Effector CD4-positive, alpha-beta T cell (primary cell): ENCODE results near the gene PTPRM.

Experiments
- DNase-seq: peaks from one replicate; pipeline ENCODE4 v3.0.0-alpha.2; 2020

The PTPRM gene

DNA sequence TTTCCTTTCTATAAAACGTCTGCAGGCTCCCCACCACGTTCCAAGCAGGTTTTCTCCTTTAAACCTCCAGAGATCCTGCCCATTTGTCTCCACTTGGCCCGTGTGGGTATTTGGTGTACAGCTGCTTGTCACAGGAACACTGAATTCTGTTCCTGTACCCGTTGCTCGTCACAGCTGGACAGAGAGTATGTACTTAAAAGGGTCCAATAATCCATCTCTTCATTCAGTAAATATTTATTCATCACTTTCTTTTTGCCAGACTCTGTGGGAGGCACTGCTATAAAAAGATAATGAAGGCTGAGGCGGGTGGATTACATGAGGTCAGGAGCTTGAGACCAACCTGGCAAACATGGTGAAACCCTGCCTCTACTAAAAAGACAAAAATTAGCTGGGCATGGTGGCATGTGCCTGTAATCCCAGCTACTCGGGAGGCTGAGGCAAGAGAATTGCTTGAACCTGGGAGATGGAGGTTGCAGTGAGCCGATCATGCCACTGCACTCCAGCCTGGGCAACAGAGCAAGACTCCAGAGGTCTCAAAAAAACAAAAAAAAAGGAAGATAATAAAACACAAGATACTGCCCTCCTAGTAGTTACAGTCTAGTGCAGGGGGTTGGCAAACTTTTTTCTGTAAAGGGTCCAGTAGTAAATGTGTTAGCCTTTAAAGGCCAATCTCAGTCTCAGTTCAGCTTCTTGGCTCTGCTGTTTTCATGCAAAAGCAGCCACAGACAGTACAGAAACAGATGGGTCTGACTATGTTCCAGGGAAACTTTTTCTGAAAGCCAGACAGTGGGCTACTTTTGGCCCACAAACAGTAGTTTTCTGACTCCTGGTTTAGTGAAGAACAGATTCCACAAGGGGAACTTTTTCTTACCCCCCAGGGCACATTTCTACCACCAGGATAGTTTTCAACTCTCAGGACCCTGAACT lies 732.2 kb downstream of the PTPRM start:
- no peak for DNase-seq

DNA sequence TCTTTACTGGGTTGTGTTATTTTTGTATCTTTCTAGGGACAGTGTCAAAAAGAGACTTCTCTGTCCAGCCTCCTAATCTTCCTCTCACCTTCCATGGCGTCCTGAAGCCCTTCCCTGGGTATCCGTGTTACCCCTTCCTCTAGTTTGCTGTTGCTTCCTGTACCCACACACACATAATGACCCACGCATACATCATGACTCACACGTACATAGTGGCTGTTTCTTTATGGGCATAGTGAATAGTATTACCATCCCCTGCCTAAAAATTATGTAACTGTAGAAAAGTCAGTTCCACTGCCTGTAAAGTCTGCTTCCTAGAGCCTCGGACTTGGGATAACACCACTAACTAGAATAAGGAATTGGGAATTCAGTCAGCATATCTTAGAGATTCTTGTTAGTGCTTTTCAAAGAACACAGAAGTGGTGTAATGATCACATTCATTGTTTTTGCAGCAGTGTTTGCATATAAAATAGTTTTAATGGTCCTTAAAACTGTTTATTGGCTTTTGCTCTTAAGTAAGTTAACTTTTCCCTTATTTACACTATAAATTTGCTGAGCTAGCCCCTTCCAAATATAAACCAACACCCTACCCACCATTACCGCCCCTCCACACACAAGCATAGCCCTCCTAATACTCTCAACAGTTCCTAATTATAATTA lies 733.8 kb downstream of the PTPRM start:
- DNase-seq, result no peak

DNA sequence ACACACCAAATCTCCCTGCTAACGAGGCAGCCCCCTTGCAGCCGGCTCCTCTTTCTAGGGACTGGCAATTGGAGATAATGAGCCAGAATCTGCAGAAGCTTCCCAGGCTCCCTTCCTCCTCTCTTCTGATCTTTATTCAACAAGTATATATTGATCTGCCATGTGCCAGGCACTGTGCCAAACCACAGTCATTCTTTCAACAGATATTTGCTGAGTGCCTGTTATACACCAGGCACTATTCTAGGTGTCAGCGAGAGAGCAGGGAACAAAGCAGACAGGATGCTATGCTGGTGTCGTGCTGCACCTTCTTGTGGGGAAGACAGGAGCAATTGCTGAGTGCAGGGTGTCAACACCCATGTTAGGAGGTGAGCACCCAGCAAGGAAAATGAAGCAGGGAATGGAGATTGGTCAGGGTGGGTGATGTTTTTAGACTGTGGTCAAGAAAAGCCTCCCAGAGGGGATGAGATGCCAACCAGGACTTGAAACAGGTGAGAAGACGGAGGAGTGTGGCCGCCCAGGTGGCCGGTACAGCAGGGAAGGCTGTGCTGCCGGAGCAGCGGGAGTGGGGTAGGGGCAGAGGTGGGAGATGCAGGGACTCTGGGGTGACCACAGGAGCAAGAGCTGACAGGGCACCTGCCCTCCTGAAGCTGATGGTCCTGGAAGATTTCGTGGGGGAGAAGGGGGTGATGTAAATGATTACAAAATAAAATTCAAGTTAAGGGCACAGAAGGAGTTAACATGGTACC lies 734.5 kb downstream of the PTPRM start:
- DNase-seq, result no peak

DNA sequence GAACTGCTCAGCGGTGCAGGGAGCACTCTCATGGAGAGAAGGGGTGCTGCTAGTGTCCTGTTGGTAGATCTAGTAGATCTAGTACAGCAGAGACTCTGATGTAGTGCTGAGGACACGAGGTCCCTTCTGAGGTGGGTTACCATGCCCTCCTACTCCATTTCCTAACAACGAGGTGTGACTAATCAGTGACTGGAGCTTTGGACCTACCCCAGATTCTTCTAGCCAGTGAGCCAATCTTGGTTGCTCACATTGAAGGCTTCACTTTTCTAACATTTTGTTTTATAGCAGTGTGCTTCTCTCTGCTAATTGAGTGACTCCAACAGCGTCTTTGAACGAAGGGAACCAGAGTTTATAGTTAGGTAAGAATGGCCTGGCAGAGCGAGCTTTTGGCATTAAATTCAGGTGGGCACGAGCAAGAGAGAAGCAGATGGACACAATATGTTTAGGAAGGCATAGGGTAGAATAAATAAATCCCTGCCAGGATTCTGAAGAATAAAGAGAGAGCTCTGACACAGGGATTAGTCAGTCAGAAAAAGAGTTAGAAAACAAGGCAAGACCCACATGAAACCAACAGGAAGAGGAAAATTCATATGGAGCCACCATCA lies 736.1 kb downstream of the PTPRM start:
- DNase-seq, result no peak

DNA sequence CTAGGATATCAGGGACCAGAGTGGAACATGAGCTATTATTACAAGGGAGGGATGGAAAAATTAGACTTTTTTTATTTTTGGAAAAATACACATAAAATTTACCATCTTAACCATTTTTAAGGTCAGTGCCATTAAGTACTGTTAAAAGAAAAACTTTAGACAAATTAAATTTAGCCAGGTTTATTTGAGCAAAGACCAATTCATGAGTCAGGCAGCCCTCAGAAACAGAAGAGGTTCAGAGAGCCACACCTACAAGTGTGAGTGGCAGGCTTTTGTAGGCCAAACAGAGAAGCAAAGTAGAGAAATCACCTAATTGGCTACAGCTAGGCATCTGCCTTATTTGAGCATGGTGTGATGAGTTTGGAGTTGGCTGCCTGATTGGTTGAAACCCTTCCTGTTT lies 740.8 kb downstream of the PTPRM start:
- DNase-seq, result no peak

DNA sequence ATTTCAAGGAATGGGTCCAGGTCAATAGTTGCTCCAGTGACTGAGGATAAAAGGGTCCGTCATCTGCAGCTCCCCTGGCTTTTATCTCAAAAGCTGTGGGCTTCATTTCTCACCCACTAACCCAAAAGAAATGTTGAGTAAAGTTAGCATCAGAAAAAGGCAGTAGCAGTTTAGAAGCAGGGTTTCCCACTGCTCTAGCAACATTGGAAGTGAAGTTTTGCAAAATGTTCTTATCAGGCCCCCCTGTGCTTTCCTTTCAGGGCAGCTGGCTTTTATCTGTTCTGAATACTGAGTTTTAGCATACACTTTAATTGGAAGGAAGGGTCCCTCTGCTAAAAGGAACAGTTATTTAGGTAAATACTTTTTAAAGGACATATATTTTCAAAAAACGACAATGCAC lies 745.9 kb downstream of the PTPRM start:
- DNase-seq, result no peak

DNA sequence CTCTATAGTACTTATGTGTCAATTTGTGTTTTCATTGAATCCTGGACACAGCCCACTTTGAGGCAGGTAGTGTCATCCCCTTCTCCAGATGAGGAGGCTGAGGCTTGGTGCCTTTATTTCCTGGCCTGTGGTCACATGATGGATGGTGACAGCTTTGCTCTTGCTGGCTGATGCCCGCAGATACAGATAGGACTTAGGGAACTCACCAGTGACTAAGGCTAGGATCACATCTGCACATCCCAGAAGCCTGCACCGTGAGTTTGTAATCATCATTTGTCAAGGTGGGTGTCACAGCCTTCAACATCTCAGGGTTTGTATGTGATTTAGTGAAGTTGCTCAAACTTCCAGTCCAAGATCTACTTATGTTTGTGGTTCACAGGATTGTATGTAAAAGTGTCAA lies 747.0 kb downstream of the PTPRM start:
- no peak for DNase-seq

DNA sequence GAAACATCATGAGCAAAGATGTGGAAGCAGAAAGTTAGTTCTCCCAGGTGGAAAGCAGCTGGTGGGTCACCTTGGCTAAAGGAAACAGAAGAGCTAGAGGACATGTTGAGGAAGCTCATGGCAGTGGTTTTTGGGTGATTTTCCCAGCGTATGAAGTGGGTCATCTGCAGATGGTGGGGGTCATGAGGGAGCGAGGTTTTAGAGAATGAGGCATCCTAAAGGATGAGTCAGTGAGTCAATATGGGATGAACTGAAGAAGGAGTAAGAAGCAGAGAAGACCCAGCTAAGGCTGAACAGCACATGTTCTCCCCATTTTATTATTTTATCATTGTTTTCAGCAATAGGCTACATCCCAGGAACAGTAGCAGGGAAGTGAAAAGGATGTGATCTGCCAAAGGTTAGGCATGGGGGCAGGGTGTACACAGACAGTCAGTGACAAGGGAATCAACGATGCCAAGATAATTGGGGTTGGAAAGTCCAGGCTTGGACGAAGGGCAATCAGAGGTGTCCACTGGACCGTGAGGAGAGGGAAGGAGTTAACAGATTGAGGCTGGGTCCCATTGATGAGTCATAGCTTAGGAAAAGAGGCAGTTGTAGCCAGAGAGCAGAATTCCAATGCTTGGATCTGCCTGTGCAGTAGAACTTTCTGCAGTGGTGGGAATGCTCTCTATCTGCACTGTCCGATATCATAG lies 752.8 kb downstream of the PTPRM start:
- no peak for DNase-seq

DNA sequence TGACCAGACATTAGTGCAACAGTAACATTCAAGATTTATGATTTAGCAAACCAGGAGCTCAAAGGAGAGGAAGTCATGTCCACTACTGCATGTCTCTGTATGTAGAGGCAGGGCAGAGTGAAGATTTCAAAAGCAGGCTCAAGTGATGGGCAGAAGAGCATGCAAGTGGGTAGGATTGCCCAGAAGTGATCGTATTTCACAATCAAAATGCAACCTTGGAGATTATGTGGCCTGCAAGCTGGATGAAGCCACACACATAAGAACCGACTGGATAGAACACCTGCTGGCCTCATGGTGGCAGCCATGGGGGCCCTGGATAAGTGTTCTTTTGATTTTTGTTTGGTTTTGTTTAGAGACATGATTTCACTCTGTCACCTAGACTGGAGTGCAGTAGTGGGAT lies 755.4 kb downstream of the PTPRM start:
- DNase-seq, result no peak

DNA sequence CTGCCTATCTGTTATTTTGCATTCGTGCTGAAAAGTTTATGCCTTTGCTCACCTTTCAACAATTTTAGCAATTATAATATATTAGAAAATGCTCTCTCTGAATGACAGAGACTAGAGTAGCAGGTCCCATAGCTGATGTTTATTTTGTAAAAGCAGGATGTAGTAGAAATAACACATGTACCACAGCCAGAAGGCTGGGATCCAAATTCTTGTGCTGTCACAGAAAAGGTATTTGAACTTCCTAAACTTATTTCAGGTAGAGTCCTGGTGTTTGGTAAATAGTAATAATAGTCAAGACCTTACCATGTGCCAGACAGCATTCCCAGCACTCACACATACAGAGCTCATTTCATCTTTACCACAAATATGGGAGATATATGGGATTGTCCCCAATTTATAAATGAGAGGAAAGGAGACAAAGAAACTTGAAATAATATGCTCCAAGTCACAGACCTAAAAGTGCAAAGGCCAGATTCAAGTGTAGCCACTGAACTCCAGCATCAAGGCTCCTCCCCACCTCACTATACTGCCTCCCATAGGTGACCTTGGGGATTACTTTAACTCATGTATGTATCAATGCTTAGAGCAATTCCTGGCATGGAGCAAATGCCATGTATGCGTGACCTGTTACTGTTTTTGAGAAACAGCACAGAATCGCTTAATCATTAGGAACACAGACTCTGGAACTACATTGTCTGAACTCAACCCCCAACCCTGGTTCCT lies 757.4 kb downstream of the PTPRM start:
- DNase-seq, result no peak

DNA sequence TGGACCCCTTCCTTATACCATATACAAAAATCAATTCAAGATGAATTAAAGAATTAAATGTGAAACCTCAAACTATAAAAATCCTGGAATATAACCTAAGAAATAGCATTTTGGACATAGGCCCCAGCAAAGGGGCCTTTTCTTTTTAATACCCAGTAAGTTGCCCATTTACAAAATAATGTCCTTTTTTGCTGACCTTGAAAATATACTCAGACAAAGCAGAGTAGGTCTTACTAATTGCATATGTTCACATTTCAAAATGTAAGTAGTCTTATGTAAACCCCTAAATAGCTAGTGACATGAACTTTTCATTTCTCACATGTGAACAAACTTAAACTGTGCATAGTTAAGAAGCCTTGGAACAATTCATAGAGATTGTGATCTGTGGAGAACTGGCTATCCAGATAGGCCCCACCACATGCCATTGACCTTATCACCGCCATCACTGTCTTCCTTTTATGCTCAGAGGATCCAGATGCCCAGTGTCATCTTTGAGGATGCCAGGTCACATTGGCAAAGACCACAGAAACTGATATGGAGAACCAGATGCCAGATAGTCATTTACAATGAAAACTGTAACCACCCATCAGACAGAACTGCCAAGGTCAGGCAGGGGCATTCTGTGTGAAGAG lies 759.8 kb downstream of the PTPRM start:
- DNase-seq, result no peak

DNA sequence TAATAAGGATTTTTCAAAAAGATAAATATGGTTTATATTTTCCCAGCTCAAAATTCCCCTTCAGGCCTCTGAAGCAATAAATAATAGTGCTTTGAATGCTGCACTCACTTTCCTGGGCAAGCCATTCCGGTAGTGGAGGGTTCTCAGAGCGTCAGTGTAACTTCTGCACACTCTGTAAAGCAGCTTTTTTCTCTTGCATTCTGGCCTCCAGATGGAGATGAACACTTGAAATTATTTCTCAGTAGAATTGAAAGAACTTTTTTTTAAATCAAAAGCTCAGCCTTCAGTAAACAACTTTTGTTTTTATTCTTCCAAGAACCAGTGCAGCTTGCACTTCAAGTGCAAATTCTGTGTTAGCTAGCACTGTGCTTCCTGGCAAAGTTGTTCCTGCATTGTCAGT lies 761.0 kb downstream of the PTPRM start:
- no peak for DNase-seq

DNA sequence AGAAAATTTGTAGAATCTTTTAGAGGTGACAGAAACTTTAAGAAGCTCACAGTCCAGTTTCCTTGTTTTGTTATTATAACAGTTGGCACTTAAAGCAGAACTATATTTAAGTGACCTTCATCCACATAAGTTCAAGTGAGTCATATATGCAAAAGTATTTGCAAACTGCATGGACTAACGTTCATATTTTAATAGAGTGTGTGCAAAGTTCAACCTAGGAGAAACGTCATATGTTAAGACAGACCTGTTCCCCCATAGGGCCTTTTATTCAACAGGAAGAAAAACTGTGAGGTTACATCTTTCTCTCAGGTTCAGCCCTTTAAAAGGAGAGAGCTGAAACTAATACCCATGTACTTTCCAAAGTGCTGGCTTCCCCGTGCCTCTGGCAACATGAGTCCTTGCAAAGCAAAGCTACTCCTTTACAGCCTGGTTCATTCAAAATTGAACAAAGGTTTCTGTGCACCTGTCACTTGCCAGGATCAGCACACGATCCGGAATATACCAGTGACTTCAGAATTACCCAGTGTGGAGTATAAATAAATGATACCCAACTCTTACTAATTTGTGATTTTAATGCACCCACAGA lies 762.2 kb downstream of the PTPRM start:
- no peak for DNase-seq

DNA sequence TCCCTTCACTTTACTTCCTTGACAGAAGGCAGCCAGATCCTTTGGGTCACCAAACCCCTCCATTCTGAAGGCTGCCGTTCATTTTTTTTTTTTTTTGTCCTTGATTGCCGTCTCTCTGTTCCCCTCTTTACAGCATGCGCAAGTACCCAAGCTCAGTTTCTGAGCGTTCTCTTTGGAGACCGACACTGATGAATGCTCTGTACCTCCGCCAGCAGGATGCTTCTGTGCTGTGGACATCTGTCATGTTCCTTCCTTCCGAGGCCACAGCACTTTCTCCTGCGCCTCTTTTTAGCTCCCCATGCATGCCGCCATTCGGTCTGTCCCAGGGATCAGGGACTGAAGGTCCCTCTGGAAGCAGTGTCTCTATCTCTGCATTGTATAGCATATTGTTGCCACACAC lies 763.5 kb downstream of the PTPRM start:
- DNase-seq, result no peak

DNA sequence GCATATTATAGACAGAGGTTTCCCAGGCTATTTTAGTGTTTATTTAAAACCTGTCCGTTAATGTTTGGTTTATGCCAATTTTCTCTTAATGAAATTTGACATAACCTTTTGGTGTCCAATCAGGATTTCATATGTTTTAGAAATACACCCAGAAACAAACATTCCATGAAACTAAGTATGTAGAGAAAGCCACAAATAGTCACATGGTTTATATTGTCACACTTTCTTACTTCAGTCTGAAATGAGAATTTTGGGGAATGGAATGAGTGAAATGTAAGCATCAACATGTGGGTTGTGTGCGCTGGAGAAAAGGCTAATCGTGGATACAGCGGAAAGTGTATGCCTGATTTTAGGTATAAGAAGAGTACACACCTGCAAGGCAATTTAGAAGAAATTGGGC lies 765.2 kb downstream of the PTPRM start:
- no peak for DNase-seq

DNA sequence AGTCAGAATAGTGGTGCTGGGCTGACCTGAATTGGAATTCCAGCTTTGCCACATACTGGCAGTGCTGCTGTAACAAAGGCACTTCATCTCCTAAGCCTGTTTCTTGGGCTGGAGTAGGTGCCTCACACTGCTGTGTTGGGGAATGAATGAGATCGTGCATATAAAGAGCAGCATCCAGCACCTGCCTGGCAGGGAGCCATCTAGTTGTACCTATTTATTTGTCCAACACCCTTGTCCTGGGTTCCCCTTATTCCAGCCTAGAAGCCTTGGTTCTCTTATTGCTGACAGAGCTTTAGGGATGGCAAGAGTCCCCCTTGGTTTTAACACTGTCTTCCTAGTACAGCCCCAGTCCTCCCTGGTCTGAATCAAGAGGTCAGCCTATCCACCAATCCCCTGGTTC lies 766.8 kb downstream of the PTPRM start:
- no peak for DNase-seq

DNA sequence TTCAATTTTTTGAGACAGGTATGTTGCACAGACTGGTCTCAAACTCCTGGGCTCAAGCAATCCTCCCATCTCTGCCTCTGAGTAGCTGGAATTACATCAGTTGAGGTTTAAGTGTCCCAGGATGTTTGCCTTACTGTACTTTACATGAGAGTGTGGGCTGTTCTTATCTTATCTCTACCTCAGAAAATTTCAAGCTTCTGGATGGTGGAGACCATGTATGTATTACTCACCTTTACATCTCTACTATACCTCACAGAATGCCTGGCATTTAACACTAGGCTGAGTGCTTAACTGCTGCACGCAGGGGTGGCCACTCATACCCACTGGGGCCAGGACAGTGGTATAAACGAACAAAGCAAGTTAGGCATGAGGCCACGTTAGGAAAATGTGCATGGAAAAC lies 770.1 kb downstream of the PTPRM start:
- no peak for DNase-seq

DNA sequence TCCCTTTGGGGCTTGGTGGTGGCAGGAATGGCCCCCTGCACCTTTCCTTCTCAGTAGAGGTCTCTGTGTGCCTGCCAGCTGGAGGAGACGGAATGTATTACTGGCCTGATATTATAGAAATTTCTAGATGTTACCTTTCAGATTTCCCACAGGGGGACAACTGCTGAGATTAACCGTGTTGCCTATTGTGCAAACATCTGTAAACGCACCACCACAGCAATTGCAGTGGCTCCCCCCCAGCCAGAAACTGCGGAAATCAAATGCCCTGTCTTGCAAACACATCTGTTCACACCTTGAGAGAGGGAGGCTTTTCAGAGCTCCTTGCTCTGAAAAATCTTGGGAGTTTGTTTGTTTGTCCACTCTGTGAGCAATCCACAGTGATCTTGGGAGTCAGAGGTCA lies 772.1 kb downstream of the PTPRM start:
- DNase-seq, result no peak

DNA sequence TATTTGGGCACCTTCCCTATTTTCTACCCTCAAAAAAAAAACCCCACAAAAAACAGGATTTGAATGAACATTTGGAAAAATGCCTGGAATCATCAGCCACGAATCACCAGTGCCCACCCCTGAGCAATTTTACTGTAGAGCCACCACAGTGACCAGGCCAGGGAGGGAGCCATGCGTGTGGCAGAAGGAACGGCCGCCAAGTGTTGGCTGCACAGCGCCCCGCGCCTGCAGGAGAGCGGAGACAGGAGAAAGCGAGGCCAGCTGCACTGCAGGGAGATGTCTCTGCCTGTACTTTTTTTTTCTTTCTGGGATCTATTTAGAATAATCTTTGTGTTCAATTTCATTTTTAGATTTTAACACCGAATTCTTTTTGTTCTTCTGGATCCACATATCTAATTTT lies 772.8 kb downstream of the PTPRM start:
- no peak for DNase-seq

DNA sequence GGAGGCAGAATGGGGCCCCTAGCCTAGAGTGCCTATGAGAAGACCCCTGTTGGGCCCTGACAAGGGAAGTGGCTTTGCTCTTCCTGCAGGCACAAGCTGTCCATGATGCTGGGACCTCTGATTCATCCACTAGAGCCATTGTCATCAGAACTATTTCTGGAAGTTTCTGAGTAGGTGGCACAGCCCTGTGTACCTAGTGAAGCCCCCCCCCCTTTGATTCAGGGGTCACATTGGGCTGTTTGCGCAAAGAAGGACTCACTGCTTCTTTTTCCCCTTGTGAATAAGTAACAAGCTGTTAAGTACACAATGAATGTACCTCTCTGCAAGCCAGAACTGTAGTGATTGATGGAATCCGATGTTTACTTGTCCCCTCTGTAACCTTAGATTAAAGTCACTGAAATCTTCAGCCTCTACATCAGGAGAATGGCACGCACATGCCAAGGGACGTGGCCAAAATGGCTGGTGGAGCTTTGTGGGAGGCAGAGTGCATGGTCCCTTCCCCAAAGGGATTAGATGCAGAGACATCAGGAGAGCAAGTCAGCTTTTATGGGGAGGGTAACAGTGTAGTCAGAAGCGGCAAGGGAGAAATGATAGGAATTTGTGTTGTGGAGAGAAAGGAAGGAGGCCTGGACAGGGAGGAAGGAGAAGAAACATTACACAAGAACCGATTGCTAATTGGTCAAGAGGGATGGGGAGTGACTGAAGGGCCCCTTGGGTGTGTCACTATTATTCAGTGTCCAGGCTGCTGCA lies 774.5 kb downstream of the PTPRM start:
- DNase-seq, result no peak
